ENCODE data around the gene PNRC1. TPM values are rescaled to one million over a fixed set of nuclear protein-coding genes. Genes with fewer than 3 reads are reported as not detected.

PNRC1 gene
- total RNA-seq, 1 donor from 2014 or later, result 236 TPM

- H3K4me2 ChIP-seq, result no peak overlapping the region
- Mint-ChIP-seq H3K27me3 (ENCODE audit: insufficient read depth, low read depth) (no peaks in the 10 kb centered on the region), H3K4me3 (no peak overlapping the region), H3K36me3 (no peaks in the 10 kb centered on the region), H3K27ac (no peak overlapping the region), H3K4me1 (peaks cover 5% of the 10 kb centered on the region), H3K9me3 (no peaks in the 10 kb centered on the region)
- no peaks in the 10 kb centered on the region for H3K36me3 ChIP-seq
- no peaks in the 10 kb centered on the region for H3K4me1 ChIP-seq
- no peak overlapping the region for H3K27ac ChIP-seq
- no peaks in the 10 kb centered on the region for H3K9me3 ChIP-seq (ENCODE audit: low read depth)
- no peak for DNase-seq (ENCODE audit: low spot score)
- H3K9ac ChIP-seq, result no peak overlapping the region
- no peaks in the 10 kb centered on the region for H4K20me1 ChIP-seq (ENCODE audit: low read depth)
- no peak overlapping the region for H3K4me3 ChIP-seq
- no peak overlapping the region for H2AFZ ChIP-seq (replicated peaks)
- H3K79me2 ChIP-seq (ENCODE audit: low read depth), result no peaks in the 10 kb centered on the region
- no peaks in the 10 kb centered on the region for H3K27me3 ChIP-seq
- H3F3A ChIP-seq (ENCODE audit: low read depth), result no peaks in the 10 kb centered on the region
- TF ChIP-seq EZH2 (IDR thresholded peaks at IDR 0.05) (no peak), EZH2phosphoT487 (IDR thresholded peaks at IDR 0.05) (no peak)
- TF ChIP-seq, protein P1, sequence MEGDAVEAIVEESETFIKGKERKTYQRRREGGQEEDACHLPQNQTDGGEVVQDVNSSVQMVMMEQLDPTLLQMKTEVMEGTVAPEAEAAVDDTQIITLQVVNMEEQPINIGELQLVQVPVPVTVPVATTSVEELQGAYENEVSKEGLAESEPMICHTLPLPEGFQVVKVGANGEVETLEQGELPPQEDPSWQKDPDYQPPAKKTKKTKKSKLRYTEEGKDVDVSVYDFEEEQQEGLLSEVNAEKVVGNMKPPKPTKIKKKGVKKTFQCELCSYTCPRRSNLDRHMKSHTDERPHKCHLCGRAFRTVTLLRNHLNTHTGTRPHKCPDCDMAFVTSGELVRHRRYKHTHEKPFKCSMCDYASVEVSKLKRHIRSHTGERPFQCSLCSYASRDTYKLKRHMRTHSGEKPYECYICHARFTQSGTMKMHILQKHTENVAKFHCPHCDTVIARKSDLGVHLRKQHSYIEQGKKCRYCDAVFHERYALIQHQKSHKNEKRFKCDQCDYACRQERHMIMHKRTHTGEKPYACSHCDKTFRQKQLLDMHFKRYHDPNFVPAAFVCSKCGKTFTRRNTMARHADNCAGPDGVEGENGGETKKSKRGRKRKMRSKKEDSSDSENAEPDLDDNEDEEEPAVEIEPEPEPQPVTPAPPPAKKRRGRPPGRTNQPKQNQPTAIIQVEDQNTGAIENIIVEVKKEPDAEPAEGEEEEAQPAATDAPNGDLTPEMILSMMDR (IDR thresholded peaks at IDR 0.05), result no peak
Observed at GRCh38 chr6:89054208-89054607, 26.3 kb upstream of the PNRC1 start.

- H3K27me3 ChIP-seq, result no peaks in the 10 kb centered on the region
- no peak overlapping the region for H3K27ac Mint-ChIP-seq
- no peaks in the 10 kb centered on the region for H3K79me2 ChIP-seq (ENCODE audit: low read depth)
- H3K4me3 ChIP-seq, result no peak overlapping the region
- peaks cover 5% of the 10 kb centered on the region for H3K4me1 Mint-ChIP-seq
- H2AFZ ChIP-seq (replicated peaks), result no peak overlapping the region
- H3K36me3 ChIP-seq, result no peaks in the 10 kb centered on the region
- no peaks in the 10 kb centered on the region for H3F3A ChIP-seq (ENCODE audit: low read depth)
- H3K36me3 Mint-ChIP-seq, result no peaks in the 10 kb centered on the region
- no peak overlapping the region for H3K9ac ChIP-seq
- H3K4me3 Mint-ChIP-seq, result no peak overlapping the region
- H3K27me3 Mint-ChIP-seq (ENCODE audit: insufficient read depth, low read depth), result no peaks in the 10 kb centered on the region
- TF ChIP-seq, protein P1 (IDR thresholded peaks at IDR 0.05), result no peak
- TF ChIP-seq EZH2 (IDR thresholded peaks at IDR 0.05) (no peak), EZH2phosphoT487 (IDR thresholded peaks at IDR 0.05) (no peak)
- no peak overlapping the region for H3K4me2 ChIP-seq
- H3K9me3 Mint-ChIP-seq, result no peaks in the 10 kb centered on the region
- no peaks in the 10 kb centered on the region for H4K20me1 ChIP-seq (ENCODE audit: low read depth)
- DNase-seq (ENCODE audit: low spot score), result no peak
- H3K9me3 ChIP-seq (ENCODE audit: low read depth), result no peaks in the 10 kb centered on the region
- H3K4me1 ChIP-seq, result no peaks in the 10 kb centered on the region
- no peak overlapping the region for H3K27ac ChIP-seq
Observed at GRCh38 chr6:89057759-89058158, 22.8 kb upstream of the PNRC1 start.

DNA sequence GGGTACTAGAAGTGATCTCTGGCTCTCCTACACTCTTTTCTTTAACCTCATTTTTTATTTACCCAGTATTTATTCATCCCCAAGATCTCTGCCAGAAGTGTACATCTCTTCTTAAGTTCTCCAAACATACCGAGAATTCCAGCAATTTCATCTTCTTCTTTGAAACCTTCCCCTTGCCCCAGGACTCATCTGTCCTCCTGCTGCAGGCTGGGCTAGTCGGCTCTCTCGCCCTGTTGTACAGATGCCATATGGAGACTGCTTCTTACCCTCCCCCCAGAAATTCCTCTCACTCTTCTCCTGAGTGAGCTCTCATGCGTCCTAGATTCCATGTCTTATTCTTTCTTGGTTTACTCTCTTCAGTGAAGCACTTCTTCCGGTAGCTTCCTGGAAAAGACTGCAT lies 21.9 kb upstream of the PNRC1 start:
- H3K4me3 Mint-ChIP-seq, result no peak overlapping the region
- Histone ChIP-seq H3K9me3 (ENCODE audit: low read depth) (no peaks in the 10 kb centered on the region), H3K4me3 (no peak overlapping the region), H4K20me1 (ENCODE audit: low read depth) (no peaks in the 10 kb centered on the region), H3F3A (ENCODE audit: low read depth) (no peaks in the 10 kb centered on the region), H3K9ac (no peak overlapping the region), H3K36me3 (no peaks in the 10 kb centered on the region), H3K4me1 (no peaks in the 10 kb centered on the region), H3K79me2 (ENCODE audit: low read depth) (no peaks in the 10 kb centered on the region), H2AFZ (replicated peaks) (peak overlapping the region; percentile 72), H3K4me2 (no peak overlapping the region), H3K27me3 (no peaks in the 10 kb centered on the region), H3K27ac (no peak overlapping the region)
- H3K36me3 Mint-ChIP-seq, result no peaks in the 10 kb centered on the region
- H3K4me1 Mint-ChIP-seq, result peaks cover 5% of the 10 kb centered on the region
- no peak for DNase-seq (ENCODE audit: low spot score)
- H3K9me3 Mint-ChIP-seq, result no peaks in the 10 kb centered on the region
- H3K27ac Mint-ChIP-seq, result no peak overlapping the region
- no peak for TF ChIP-seq EZH2 (IDR thresholded peaks at IDR 0.05)
- TF ChIP-seq, protein P1 (IDR thresholded peaks at IDR 0.05), result no peak
- TF ChIP-seq EZH2phosphoT487 (IDR thresholded peaks at IDR 0.05), result no peak
- no peaks in the 10 kb centered on the region for H3K27me3 Mint-ChIP-seq (ENCODE audit: insufficient read depth, low read depth)
